Gastroesophageal sphincter (tissue), 3 donors: ENCODE measurements around the gene IL17B.

ENCODE experiments used
- EP300 ChIP-seq: sonication (generic); formaldehyde crosslinking; IDR thresholded peaks from one replicate; pipeline ENCODE4 v1.6.1; 2017; ENCODE audit warnings: antibody characterized with exemption, mild to moderate bottlenecking
- POLR2A ChIP-seq, 2 donors: fragments of 450-650 bp; IDR thresholded peaks; one replicate each; pipeline ENCODE4 v1.6.1; 2017; ENCODE audit warnings: antibody characterized with exemption in 2 of 2, mild to moderate bottlenecking in 2 of 2, moderate library complexity in 1 of 2
- TF ChIP-seq, protein P1 (sequence below), 4 experiments: fragments of 200-600 bp in 2 of 4; fragments of 450-650 bp in 2 of 4; sonication (generic) in 1 of 4; IDR thresholded peaks; one replicate each; pipeline ENCODE4 v1.5.1; 2017 to 2019; ENCODE audit warnings: antibody characterized with exemption in 4 of 4, mild to moderate bottlenecking in 2 of 4, moderate library complexity in 2 of 4

DNA sequence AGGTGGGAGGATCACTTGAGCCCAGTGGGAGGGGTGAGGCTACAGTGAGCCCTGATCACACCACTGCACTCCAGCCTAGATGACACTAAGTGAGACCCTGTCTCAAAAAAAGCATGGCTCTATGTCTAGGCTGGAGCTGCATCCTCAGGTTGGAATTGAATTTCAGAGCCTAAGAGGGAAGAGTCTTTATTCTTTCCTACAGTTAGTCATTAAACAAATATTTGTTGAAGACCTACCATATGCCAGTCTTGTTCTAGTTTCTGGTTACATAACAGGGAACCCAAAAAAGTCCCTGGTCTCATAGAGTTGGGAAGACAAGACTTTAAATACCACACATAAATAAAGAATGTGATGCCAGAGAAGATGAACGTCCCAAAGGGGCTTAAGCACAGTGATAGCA, 40.7 kb downstream of the IL17B start:
- TF ChIP-seq, protein P1, sequence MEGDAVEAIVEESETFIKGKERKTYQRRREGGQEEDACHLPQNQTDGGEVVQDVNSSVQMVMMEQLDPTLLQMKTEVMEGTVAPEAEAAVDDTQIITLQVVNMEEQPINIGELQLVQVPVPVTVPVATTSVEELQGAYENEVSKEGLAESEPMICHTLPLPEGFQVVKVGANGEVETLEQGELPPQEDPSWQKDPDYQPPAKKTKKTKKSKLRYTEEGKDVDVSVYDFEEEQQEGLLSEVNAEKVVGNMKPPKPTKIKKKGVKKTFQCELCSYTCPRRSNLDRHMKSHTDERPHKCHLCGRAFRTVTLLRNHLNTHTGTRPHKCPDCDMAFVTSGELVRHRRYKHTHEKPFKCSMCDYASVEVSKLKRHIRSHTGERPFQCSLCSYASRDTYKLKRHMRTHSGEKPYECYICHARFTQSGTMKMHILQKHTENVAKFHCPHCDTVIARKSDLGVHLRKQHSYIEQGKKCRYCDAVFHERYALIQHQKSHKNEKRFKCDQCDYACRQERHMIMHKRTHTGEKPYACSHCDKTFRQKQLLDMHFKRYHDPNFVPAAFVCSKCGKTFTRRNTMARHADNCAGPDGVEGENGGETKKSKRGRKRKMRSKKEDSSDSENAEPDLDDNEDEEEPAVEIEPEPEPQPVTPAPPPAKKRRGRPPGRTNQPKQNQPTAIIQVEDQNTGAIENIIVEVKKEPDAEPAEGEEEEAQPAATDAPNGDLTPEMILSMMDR (IDR thresholded peaks at IDR 0.05), result no peak
- TF ChIP-seq POLR2A (IDR thresholded peaks at IDR 0.05) (no peak), EP300 (no peak)
